Stimulated activated CD8-positive, alpha-beta memory T cell treated with anti-CD3 and anti-CD28 coated beads, Interleukin-4, amount 100 ng/mL, for 24 hours (primary cell): Measurements from ENCODE around the gene ITGA4.

Source experiments
- DNase-seq: peaks from one replicate; pipeline ENCODE4 v3.0.0-alpha.2; 2020; ENCODE audit warnings: low read depth

Gene ITGA4

DNA sequence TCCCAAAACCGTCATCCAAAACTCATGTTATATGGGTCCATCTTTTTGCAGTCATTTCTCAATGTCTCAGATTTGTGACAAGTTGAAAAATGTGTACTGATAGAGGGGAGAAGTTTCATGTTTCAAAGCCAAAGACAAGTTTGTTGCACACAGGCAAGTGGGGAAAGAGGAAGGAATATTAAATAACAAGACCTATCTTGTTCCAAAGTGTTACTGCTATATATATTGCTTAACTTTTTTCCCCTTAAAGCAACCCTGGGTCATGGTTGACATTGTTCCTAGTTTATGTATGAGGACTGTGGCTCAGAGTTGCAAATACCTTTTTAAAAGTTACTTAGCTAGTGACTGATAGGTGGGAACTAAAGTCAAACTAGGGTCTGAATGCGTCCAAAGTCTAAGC, 1.7 kb downstream of the ITGA4 start:
- no peak for DNase-seq

GRCh38 chr2:181459621-181460021, 2.4 kb downstream of the ITGA4 start:
- DNase-seq: no peak

- DNase-seq: no peak
Observed at GRCh38 chr2:181461056-181461997, 4.1 kb downstream of the ITGA4 start.

DNA sequence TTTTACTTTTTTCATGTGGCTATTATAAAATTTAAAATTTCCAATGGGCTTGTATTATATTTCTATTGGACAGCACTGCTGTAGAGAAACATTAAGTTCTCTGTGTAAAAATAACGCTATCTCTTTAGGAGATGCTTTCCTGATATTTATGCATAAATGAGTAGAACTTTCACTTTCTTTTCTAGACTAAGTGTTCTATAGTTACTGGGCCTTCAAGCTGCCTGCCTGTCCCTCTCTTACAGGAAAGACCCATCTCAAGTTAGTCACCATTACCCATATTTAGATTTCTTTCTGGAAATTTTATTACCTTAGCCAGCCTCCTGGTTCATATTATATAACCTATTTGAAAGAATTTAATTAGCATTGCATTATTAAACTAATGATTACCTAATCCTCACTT, 4.8 kb downstream of the ITGA4 start:
- DNase-seq: no peak

GRCh38 chr2:181463588-181463987, 6.4 kb downstream of the ITGA4 start:
- no peak for DNase-seq

DNA sequence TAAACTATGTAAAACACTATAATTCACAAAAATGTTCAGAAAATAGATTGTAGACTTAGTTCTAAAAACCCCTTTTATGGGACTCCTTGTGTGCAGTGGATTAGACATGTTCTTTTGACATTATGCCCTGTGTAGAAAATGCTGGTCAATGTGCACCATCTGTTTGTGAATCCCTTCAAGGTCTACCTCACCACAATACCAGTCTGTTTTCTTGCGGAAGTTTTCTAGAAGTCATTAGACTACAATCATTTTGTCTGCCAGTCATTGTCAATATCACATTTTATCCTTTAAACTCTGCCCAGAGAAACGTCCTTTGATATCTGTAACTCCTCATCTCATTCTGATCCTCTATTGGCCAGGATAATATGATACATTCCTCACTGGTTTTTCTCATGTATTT, 7.8 kb downstream of the ITGA4 start:
- DNase-seq: no peak

DNA sequence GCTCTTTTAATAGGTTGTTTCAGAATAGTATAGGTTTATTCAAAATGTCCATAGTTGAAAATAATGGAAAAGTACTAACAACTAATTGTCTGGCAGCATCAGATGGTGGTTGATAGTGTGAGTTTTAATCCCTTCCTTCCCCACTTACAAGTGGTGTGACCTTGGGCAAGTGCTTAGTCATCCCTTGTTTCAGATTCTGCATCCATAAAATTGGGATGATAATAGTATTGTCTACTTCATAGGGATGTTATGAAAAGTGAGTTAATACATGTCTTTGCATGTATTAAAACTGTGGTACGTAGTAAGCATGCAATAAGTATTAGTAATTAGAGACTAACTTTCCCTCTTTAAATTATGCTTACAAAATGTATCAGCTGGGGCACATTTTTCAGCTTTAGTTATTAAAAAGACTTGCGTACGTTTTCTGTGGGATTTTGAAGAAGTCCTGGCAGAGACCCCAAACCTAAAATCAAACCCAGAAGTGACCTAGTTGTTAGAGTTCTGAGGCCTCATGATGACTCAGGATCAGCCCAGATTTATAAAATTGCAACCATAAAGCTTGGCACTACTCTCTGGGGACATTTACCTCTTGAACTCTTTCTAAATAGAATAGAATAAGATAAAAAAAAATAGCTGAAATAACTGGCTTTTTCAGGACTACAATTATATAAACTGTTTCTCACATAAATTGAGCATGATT, 8.6 kb downstream of the ITGA4 start:
- DNase-seq: no peak

GRCh38 chr2:181466661-181467576, 9.7 kb downstream of the ITGA4 start:
- peak; percentile 61 for DNase-seq

DNA sequence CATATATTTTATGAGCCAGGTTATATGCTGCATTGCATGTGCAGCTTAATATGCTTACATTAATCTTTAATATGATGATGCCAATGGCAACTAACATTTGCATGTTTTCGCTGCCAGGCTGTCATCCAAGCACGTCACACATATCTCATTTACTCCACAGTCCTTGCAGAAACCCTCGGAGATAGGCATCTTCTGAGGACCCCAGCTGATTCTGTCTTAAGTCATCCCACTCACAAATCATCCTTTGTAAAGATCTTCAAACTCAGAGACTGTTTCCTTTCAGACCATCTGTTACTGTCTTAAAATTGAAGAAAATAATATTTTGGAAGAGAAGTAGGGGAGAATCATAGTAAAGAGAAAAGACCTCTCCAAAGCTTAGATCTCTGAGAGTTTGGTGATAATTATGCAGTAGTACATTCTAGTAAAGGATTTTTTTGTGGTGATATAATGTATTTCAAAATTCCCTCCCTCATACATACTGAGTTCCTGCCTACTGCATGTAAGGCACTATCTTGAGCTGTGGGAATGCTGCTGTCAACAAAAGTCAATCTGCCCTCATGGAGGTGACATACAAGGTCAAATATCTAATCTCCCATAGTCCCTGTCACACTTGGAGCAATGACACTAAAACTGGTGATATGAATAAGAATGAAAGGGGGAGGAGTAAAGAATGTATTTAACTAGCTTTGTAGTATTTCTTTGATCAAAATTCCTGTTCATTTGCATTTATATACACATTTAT, 11.0 kb downstream of the ITGA4 start:
- DNase-seq: no peak

DNA sequence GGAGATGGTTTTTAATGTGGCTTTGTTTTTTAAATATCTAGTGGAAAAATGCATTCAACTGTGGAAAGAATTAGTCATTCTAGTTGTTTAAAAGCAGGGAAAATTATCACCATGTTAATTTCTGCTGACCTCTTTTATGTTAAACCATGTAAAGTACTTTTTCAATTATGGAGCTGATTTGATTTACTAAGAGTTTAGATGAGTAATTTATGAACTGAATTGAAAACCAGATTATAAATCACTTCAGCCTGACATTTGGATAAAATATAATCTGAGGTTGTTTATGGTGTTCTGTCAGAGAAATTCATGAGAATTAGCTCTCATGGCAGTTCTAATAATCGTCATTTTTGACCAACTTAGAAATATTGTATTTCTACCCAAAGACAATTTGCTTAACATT, 11.6 kb downstream of the ITGA4 start:
- no peak for DNase-seq

GRCh38 chr2:181471226-181471625, 14.0 kb downstream of the ITGA4 start:
- no peak for DNase-seq

DNA sequence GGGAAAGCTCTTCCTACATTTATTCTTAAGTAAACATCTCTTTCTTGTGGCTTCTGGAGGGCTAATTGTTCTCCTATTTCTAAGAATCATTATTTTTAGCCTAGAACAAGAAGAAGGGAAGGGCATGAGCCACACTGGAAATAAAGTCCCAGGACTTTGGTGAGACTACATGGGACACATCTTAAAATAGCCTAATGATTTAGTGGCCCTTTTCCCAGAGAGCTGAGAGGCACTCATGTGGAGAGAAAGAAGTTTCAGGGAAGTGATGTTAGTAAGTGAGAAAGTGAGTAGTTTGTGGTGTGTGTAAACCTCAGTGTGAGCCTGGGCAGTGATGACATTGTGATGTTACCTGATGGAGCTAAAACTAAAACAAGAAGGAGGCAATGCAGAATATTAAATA, 14.6 kb downstream of the ITGA4 start:
- no peak for DNase-seq

- DNase-seq: no peak
Observed at GRCh38 chr2:181472990-181473389, 15.8 kb downstream of the ITGA4 start.

DNA sequence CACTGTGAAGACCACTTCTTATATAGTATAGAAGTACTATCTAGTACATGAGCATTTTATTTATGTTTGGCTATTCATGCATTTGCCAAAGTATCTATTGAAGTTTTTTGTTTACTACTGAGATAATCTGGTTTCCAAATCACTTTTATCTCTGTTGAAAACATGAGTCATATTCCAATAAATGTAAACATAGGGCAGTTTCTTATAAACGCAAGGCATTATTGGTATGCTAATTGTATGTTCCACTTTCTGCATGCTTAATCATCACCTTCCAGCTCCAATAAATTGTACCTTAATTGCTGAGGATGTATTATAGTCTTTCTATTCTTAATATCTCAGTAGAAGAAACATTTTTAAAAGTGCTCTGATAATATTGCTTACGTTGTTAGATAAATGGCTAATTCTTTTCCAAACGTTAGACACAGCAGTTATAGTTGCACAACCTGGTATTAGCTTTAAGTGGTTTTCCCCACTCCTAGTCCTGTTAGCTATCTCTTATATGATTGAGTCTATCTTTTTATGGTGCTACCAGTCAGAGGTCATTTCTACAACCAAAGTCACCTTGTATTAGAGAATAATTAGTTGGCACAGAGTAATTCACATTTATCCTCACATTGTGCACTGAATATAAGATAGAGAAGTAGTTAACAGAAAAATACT, 17.2 kb downstream of the ITGA4 start:
- DNase-seq: no peak

GRCh38 chr2:181483211-181483610, 26.0 kb downstream of the ITGA4 start:
- DNase-seq: no peak

- DNase-seq: no peak
Observed at GRCh38 chr2:181483876-181484275, 26.7 kb downstream of the ITGA4 start.

DNA sequence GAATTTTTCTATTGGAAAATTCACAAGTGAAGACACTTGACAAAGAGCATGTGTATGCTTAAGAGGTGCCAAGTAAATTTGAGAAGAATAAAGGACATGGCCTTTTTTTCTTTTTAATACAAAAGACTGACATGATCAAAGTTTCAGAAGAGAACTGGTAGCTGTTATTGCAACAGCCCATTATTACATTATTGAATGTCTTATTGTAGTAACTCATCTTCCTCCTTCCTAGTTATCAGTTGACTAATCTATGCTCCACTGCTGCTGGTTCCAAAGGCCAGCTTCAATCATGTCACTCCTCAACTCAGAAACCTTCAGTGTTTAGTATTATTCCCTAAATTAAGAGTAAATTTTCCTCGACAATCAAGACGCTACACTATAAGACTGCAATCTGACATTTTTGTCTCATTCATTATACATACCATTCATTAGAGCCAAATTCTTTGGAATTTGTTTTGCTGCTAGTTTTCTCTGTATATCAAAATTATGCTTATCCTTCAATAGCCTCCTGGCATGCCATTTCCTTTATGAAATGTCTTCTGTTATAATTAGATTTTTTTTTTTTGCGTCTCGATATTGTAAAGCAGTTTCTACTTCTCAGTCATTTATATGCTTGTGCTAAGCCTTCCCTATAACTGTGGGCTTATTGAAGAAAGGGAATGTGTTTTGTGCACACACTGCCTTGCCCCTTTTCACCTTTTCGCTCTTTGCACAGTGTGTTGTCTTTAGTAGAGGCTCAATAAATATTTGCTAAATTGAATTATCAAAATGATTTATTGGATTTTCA, 27.9 kb downstream of the ITGA4 start:
- no peak for DNase-seq

DNA sequence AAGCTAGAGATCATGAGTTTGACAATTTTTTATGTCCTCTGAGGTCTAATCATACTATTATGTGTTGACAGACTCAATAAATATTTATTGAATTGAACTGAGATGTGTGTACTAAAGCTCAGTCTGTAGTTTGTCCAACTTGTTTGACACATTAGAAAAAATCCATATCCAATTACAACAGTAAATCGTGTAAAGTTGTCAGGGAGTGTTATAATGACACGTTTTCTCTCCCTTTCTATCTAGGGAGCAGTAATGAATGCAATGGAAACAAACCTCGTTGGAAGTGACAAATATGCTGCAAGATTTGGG, 28.4 kb downstream of the ITGA4 start:
- DNase-seq: no peak

DNA sequence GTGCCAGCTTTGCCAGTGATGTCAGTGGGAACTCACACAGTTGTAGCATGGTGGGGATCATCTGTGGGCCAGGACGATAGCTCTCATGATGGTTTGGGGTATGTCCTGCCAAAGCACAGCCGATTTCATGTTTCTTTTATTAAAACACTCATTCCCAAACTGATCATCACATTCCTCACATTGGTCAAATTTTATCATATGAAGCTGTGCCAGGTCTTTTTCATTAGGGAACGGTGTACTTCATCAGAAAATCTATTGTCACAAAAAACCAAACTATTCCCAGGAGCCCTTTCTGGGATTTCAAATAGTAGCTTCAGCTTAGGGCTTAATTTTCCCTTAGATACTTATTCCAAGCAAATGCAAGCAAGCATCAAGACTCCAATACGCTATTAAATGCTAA, 42.0 kb downstream of the ITGA4 start:
- no peak for DNase-seq

- no peak for DNase-seq
Observed at GRCh38 chr2:181500201-181500600, 43.0 kb downstream of the ITGA4 start.
